ENCODE measurements around the gene NINL.

GRCh38 chr20:25493748-25494505 lies 91.4 kb downstream of the NINL start:
- TF ChIP-seq POLR2AphosphoS5 (IDR thresholded peaks at IDR 0.05): no peak
- no peak for TF ChIP-seq CTCF (IDR thresholded peaks at IDR 0.05 in 8 of 11, conservative IDR thresholded peaks at IDR 0.05 in 3 of 11)
- TF ChIP-seq POLR2A (IDR thresholded peaks at IDR 0.05): no peak

All from spleen (tissue), 7 donors.